Suprapubic skin (tissue), 4 donors: ENCODE data around the gene FAM53A.

Experiments used
- CTCF ChIP-seq, 2 donors: fragments of 200-600 bp in 1 of 2; fragments of 450-650 bp in 1 of 2; sonication (generic) in 1 of 2; IDR thresholded peaks; one replicate each; pipeline ENCODE4 v1.5.1; 2016 to 2019; ENCODE audit warnings: antibody characterized with exemption in 2 of 2, mild to moderate bottlenecking in 1 of 2, moderate library complexity in 1 of 2
- POLR2A ChIP-seq, 2 donors: fragments of 450-650 bp; IDR thresholded peaks; one replicate each; pipeline ENCODE4 v1.6.1; 2017; ENCODE audit warnings: antibody characterized with exemption in 2 of 2, mild to moderate bottlenecking in 2 of 2, moderate library complexity in 2 of 2
- POLR2AphosphoS5 ChIP-seq, 3 donors: sonication (generic); formaldehyde crosslinking; IDR thresholded peaks; one replicate each; pipeline ENCODE4 v1.6.1; 2017; ENCODE audit warnings: antibody characterized with exemption in 3 of 3

- no peak for TF ChIP-seq CTCF (IDR thresholded peaks at IDR 0.05)
- TF ChIP-seq POLR2AphosphoS5 (IDR thresholded peaks at IDR 0.05) = no peak
- TF ChIP-seq POLR2A (IDR thresholded peaks at IDR 0.05) = no peak
Measured at GRCh38 chr4:1615786-1616556, 68.1 kb downstream of the FAM53A start.
